Suppressor macrophage treated with lipopolysaccharide for 4 hours (primary cell): ENCODE results near the gene LSM3.

Experiments
- DNase-seq: peaks from one replicate; pipeline ENCODE4 v3.0.0-alpha.2; 2020

Gene LSM3

DNA sequence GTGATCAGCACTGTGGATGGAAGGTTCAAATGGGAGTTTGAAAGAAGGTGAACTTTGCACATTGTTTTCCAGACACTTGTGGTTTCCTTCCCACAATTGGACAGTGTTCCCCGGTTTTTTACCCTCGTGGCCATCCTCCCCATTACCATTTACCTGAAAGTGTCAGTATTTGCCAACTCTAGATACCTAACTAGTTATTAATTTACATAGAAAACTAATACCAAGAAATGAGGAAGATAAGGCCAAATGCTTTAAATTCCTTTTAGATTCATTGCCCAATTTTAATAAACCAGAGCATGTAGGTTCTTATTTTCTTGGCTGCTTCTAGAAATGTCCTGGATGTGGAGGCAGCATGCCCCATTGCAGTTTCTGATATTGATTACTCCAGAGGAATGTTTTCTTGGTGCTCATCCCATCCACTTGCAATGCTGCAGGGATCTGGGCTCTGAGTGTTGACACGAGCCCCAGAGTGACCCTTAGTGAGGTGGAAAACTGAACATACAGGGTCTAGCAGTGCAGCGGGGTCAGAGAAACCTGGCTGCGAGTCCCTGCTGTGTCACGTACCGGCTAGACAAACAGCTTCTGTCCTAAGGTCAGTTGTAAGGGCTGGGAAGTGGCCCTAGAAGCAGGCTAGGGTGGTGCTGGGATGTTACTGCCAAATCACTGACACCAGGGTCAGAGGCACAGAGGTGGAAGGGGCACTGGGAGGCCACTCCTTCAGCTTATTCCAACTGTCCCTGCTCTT lies 23.5 kb downstream of the LSM3 start:
- no peak for DNase-seq

- no peak for DNase-seq
Measured at GRCh38 chr3:14202874-14203520, 24.4 kb downstream of the LSM3 start.

GRCh38 chr3:14203521-14204079 lies 25.0 kb downstream of the LSM3 start:
- peak; percentile 66 for DNase-seq

DNA sequence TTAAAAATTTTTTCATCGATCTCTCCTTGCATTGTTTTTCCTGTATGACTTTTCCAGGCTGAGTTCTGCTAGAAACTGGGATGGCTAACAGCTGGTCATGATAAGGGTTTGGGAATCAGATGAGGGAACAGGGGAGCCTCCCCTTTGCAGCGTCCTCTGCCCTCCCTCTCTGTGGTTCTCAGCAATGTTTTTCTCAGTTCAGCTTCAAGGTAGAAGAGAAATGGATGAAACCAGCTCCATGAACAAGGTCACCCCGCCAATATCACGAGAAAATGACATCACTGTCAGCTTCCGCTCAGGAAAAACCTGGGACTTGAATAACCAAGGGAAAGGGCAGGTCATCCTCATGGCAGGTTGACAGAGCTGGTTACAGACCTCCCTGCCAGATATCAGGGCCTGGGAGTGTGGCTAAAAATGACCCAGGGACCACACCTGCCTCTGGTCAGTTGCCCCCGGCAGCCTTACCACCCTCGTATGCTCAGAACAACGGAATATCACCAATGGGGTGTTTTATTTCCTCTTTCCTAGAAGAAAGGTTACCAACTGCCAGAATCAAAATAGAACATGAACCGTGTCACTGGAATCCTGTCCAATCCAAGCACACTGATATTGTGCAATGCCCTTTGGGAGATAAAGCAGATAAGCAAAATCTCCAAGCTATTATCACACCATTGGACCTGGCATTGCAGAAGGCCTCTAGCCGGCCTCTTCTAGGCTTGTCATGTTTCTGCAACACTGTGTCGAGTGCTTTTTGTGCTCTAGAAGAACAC lies 26.1 kb downstream of the LSM3 start:
- DNase-seq = peak; percentile 9

GRCh38 chr3:14206548-14207177 lies 28.0 kb downstream of the LSM3 start:
- no peak for DNase-seq

GRCh38 chr3:14208168-14208567 lies 29.6 kb downstream of the LSM3 start:
- no peak for DNase-seq

GRCh38 chr3:14208977-14209394 lies 30.4 kb downstream of the LSM3 start:
- DNase-seq = no peak

DNA sequence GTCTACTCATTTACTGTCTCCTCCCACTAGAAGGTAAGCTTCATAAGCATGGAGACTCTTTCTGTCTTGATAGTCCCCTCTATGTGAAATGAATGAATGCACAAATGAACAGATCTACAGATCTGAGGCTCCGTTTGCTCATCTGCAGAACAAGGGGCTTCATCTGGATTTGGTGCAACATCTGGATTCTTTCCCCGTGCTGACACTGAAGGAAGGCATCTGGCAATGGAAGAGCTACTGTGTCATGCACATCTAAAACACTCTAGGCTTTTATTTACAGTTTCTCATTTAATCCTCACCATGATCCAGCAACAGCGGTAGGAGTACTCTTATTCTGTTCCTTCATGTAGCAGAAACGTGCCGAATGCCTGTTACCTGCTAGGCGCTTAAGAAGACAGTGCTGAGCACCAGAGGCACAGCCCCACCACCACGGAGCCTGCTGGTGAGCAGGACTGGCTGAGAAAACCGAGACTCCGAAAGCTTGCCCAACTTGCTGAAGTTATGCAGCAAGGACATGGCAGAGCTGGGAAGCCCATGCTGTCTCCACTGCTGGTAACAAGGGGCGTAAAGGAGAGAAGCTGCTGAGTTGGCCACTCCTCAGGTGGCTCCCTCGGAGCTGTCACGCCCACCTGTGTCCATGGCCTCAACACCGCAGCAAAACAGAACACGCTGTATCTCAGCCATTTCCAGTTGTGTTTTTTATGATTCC lies 31.1 kb downstream of the LSM3 start:
- no peak for DNase-seq

GRCh38 chr3:14210290-14210688 lies 31.7 kb downstream of the LSM3 start:
- DNase-seq = no peak

DNA sequence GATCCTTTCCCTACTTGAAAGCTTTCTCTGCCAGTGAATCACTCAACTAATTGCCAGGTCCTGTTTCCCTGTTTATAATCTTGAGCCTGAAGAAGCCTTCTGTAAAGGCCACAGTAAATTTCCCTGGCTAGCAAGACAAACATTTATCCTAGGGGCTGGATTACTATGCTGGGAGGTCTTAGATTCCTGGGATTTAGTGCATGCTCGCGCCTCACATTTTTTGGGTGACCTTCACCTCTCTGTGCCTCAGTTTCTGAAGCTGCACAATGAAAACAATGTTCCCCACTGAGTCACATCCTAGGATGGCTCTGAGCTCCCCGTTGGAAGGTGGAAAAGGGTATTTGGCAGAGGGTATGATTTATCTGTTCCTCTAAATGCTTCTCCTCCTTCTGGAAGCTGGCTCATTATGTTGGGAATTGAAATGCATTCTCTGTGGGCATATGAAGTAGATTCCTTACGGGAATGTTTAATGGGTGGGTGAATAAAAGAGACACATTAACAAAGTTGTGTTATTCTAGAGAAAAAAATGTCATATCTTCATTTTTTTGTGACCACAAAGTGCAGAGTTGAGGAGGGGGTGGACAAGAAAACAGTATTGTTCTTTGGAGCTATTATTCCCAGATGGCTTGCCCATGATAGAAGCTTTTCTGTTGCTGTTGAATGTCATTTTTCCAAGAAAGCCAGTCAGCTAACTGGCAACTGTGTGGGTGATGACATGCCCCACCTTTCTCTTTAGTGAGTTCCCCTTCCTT lies 32.4 kb downstream of the LSM3 start:
- no peak for DNase-seq

DNA sequence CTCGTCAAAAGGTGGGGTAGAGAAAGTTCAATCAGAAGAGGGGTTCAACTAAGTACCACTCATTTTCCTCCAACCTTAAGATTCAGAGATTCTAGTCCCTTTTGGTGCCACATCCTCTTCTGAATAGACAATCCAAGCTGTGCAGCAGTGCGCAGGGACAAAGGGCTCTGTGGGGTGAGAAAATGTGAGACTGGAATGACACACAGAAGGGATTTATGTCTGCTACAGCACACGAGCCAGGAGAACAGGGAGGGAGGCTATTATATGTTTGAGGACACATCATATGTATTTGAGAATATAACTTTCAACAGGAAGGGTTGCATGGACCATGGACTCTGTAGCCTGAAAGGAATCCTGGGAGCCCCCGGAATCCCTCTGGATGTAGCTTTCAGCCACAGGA lies 33.0 kb downstream of the LSM3 start:
- no peak for DNase-seq

GRCh38 chr3:14212032-14212431 lies 33.4 kb downstream of the LSM3 start:
- DNase-seq = no peak

DNA sequence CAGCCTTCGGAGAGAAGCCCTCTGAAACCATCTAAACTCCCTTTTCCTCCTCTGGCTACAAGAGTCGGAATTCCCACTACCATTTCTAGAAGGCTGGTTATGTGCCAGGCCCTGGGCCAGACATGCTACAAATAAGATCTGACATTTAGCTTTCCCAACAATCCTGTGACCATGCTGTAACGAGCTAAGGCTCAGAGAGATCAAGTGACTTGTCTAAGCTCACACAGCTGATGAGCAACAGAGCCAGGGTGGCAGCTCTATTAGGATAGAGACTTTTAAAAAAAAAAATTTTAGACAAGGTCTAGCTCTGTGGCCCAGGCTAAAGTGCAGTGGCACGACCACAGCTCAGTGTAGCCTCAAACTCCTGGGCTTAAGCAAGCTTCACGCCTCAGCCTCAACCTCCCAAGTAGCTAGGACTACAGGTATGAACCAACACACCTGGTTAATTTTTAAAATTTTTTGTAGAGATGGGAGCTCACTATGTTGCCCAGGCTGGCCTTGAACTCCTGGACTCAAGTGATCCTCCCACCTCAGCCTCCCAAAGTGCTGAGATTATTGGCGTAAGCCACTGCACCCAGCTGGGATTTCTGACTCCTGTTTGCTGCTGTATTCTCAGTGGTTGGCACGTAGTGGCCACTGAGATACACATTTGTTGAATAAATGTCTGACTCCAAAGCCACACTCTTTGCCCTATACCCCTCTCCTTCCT lies 34.6 kb downstream of the LSM3 start:
- no peak for DNase-seq

DNA sequence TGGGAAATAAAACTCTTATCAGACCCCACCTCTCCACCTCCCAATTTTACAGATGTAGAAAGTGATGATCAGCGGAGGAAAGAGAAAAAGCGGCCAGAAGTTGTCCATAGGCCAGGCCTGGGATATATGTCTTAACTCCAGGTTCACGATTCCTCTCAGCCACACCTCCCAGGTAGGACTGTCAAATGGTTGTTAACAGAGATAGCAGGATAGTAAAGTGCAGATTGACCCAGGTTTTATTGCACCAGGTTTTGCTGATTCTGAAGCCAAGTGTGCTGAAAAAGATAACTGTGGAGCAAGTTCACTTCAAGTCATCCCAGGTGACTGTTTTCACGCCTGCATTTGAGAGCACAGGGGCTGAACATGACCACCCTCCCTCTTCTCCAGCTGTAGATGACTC lies 36.1 kb downstream of the LSM3 start:
- no peak for DNase-seq

GRCh38 chr3:14216257-14217048 lies 37.8 kb downstream of the LSM3 start:
- DNase-seq = peak; percentile 34

GRCh38 chr3:14218355-14218754 lies 39.7 kb downstream of the LSM3 start:
- DNase-seq = no peak

- no peak for DNase-seq
Measured at GRCh38 chr3:14220933-14221332, 42.3 kb downstream of the LSM3 start.

DNA sequence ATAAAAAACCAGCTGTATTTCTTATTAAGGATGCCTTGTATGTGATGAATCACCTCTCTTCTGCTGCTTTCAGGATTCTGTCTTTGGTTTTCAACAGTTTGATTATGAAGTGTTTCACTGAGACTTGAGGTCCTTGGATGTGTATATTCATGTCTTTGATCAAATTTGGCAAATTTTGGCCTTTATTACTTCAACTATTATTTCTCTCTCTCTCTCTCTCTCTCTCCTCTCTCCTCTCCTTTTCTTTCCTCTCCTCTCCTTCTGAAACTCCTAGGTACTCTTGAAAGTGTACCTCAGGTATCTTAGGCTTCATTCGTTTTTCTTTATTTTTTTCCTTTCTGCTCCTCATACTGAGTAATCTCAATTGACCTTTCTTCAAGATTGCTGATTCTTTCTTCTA lies 43.3 kb downstream of the LSM3 start:
- DNase-seq = no peak

DNA sequence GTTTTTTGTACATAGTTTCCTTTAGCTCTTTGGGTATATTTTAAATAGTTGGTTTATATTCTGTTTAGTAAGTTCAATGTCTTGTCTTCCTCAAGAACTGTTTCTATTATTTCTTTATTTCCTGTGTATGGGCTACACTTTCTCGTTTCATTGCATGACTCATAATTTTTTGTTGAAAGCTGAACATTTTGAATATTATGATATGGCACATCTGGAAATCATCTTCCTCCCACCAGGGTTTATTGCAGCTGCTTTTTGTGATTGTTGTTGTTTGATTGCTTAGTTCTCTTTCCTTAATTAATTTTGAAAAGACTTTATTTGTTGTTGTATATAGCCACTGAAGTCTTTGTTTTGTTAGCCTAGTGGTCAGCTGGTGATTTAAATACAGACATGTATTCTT lies 43.8 kb downstream of the LSM3 start:
- no peak for DNase-seq

DNA sequence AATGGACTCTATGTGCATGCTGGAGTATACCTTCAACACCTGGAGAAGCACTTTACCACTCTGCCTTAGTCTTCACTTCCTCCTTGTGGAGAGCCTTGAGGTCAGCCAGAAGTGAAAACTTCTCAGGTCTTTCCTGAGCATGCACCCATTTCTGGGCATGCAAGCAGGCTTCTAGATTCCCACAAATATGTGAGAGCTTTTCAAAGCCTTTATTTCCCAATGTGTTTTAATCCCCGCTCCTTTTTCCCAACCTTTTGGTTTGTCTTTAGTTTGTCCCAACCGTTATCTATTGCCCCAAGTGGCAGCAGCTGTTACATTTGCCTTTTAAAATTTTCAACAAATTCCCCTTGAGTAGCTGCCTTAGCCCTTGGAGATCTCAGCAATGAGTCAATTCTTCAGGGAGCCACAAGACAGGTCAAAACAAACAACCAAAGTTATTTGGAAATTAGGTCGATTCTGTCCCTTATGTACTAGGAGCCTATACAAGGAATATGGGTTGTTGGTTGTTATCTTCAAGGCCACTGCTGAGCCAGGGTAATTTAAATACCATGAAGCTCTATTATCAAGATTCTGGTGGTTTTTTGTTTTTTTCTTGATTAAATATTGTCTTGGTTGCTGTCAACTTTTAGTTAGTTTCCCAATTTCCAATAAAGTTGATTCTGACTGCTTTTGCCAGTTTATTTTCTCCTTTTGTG lies 44.4 kb downstream of the LSM3 start:
- DNase-seq = no peak
